CD14-positive monocyte (primary cell): ENCODE data around the gene BRDT. TPM values are rescaled to one million over a fixed set of nuclear protein-coding genes. Genes with fewer than 3 reads are reported as not detected.

Experiments used
- DNase-seq, 3 donors: peaks; one replicate each; pipeline ENCODE4 v3.0.0-alpha.2; 2011 to 2022
- H2AFZ ChIP-seq: 2 replicates; pipeline ENCODE4 v1.6.0; 2012; ENCODE audit warnings: mild to moderate bottlenecking, low read depth, low read length, inconsistent platforms; ENCODE audit not compliant: insufficient read depth, poor library complexity, severe bottlenecking
- H3K27ac ChIP-seq, 2 donors: 1 replicate in 1 of 2; 2 replicates in 1 of 2; pipeline ENCODE4 v1.5.1; 2012 to 2013; ENCODE audit warnings: low read length in 2 of 2, control low read depth in 1 of 2, inconsistent platforms in 1 of 2, low read depth in 1 of 2, mild to moderate bottlenecking in 1 of 2
- H3K27me3 ChIP-seq, 2 donors: one replicate each; pipeline versions ENCODE4 v1.6.0 to v1.6.1; 2011 to 2013; ENCODE audit warnings: low read length in 2 of 2; ENCODE audit not compliant: control insufficient read depth in 2 of 2, insufficient read depth in 2 of 2
- H3K36me3 ChIP-seq, 2 donors: replicated peaks in 1 of 2; 1 replicate in 1 of 2; 2 replicates in 1 of 2; pipeline versions ENCODE4 v1.5.1 to v1.6.1; 2012 to 2013; ENCODE audit warnings: low read length in 2 of 2, control low read depth in 1 of 2, inconsistent platforms in 1 of 2, mild to moderate bottlenecking in 1 of 2; ENCODE audit not compliant: insufficient read depth in 2 of 2, control insufficient read depth in 1 of 2
- H3K4me1 ChIP-seq, 2 donors: 1 replicate in 1 of 2; 2 replicates in 1 of 2; pipeline versions ENCODE4 v1.5.1 to v1.6.1; 2012 to 2013; ENCODE audit warnings: low read length in 2 of 2, control low read depth in 1 of 2, inconsistent platforms in 1 of 2, mild to moderate bottlenecking in 1 of 2, moderate library complexity in 1 of 2; ENCODE audit not compliant: insufficient read depth in 2 of 2, control insufficient read depth in 1 of 2
- H3K4me2 ChIP-seq: replicated peaks from 2 replicates; pipeline ENCODE3; 2012; ENCODE audit warnings: low read length, moderate library complexity, mild to moderate bottlenecking; ENCODE audit not compliant: poor library complexity, severe bottlenecking; ENCODE audit errors: extremely low read depth
- H3K4me3 ChIP-seq, 3 experiments: fragments of 200-600 bp in 1 of 3; sonication (generic) in 1 of 3; replicated peaks in 1 of 3; 1 replicate in 2 of 3; 2 replicates in 1 of 3; pipeline ENCODE4 v1.5.1; 2011 to 2013; ENCODE audit warnings: low read length in 3 of 3, mild to moderate bottlenecking in 3 of 3, control low read depth in 2 of 3, low read depth in 2 of 3, inconsistent platforms in 1 of 3, moderate library complexity in 1 of 3
- H3K79me2 ChIP-seq: 2 replicates; pipeline ENCODE4 v1.6.0; 2012; ENCODE audit warnings: mild to moderate bottlenecking, control low read depth, inconsistent platforms, low read length, moderate library complexity; ENCODE audit not compliant: insufficient read depth
- H3K9ac ChIP-seq: 2 replicates; pipeline ENCODE4 v1.6.0; 2017; ENCODE audit warnings: low read length, mild to moderate bottlenecking; ENCODE audit not compliant: insufficient read depth, poor library complexity, severe bottlenecking
- H3K9me3 ChIP-seq, 2 donors: replicated peaks in 1 of 2; 1 replicate in 1 of 2; 2 replicates in 1 of 2; pipeline versions ENCODE4 v1.5.1 to v1.6.1; 2012 to 2013; ENCODE audit warnings: low read length in 2 of 2, control low read depth in 1 of 2; ENCODE audit not compliant: control insufficient read depth in 1 of 2, insufficient read depth in 1 of 2
- H4K20me1 ChIP-seq: 2 replicates; pipeline ENCODE4 v1.6.0; 2012; ENCODE audit warnings: mild to moderate bottlenecking, low read length, control low read depth, moderate library complexity; ENCODE audit not compliant: insufficient read depth
- H3K27ac Mint-ChIP-seq, 7 donors: one replicate each; pipeline ENCODE4 v1.8.0; 2020; ENCODE audit warnings: mild to moderate bottlenecking in 7 of 7, mixed read lengths in 7 of 7, moderate library complexity in 6 of 7, inconsistent platforms in 2 of 7
- H3K27me3 Mint-ChIP-seq, 3 donors: one replicate each; pipeline ENCODE4 v1.8.0; 2021 to 2022; ENCODE audit warnings: low read depth in 3 of 3, mild to moderate bottlenecking in 3 of 3, mixed read lengths in 3 of 3, moderate library complexity in 3 of 3, inconsistent platforms in 1 of 3
- H3K36me3 Mint-ChIP-seq, 2 donors: one replicate each; pipeline ENCODE4 v1.8.0; 2020; ENCODE audit warnings: mixed read lengths in 2 of 2, inconsistent platforms in 1 of 2, mild to moderate bottlenecking in 1 of 2
- H3K4me1 Mint-ChIP-seq: one replicate; pipeline ENCODE4 v1.8.0; 2020; ENCODE audit warnings: mild to moderate bottlenecking, mixed read lengths
- H3K4me3 Mint-ChIP-seq, 2 donors: one replicate each; pipeline ENCODE4 v1.8.0; 2020; ENCODE audit warnings: mild to moderate bottlenecking in 2 of 2, mixed read lengths in 2 of 2, moderate library complexity in 1 of 2
- H3K9me3 Mint-ChIP-seq, 7 donors: one replicate each; pipeline ENCODE4 v1.8.0; 2020 to 2022; ENCODE audit warnings: mixed read lengths in 7 of 7, mild to moderate bottlenecking in 6 of 7, moderate library complexity in 6 of 7, inconsistent platforms in 2 of 7
- WGBS: methylation state at CpG from one replicate; pipeline ENCODE4 v1.1.5; 2013; ENCODE audit warnings: missing lambda C conversion rate; ENCODE audit not compliant: insufficient coverage; 5-methylcytosine and 5-hydroxymethylcytosine counted together
- intact Hi-C, 2 donors: fragments of 100-400 bp; cut with micrococcal nuclease; formaldehyde crosslinking; loops; one replicate each; pipeline versions ENCODE4 v1.15.0 to v1.15.1; 2023
- polyA plus RNA-seq, 3 donors: library from polyadenylated mRNA; depleted of rRNA in 1 of 3; unstranded in 2 of 3; stranded (reverse) in 1 of 3; fragments of 300-500 nt in 2 of 3; fragments of >200 nt in 1 of 3; fragmentation: Illumina TruSeq in 2 of 3; gene quantifications; 1 replicate in 2 of 3; 2 replicates in 1 of 3; pipeline ENCODE4 v1.2.3, GENCODE V29; 2012 to 2021
- TF ChIP-seq, protein P1 (sequence below): fragments of 200-600 bp; IDR thresholded peaks from one replicate; pipeline ENCODE4 v1.8.0; 2022; ENCODE audit warnings: antibody characterized with exemption, mild to moderate bottlenecking

BRDT gene
- polyA plus RNA-seq, 3 donors: not detected

DNA sequence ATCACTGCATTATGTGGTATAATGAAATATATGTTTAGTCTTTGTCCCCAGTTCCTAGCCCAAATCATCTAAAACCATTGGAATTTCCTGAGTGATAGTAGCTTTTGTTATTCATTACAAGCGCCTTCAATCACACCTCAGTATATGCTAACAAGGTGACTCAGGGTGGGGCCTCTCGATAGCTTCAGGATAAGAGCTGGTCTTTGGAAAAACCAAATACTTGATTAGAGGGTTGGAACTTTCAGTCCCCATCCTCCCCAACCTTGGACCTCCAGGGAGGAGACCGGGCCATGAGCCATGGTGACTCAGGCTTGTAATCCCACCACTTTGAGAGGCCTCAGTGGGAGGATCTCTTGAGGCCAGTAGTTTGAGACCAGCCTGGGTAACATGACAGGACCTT lies 5.1 kb upstream of the BRDT start:
- Mint-ChIP-seq H3K4me1 (peaks cover 8% of the 10 kb centered on the region), H3K27me3 (no peaks in the 10 kb centered on the region), H3K27ac (no peak overlapping the region), H3K9me3 (peaks cover 0 to 20% (median 13%) of the 10 kb centered on the region in 7 donors), H3K4me3 (no peak overlapping the region), H3K36me3 (no peaks in the 10 kb centered on the region)
- H3K4me2 ChIP-seq: no peak overlapping the region
- no peak overlapping the region for H3K4me3 ChIP-seq
- no peaks in the 10 kb centered on the region for H3K79me2 ChIP-seq
- H3K27ac ChIP-seq: no peak overlapping the region
- H3K9ac ChIP-seq: no peak overlapping the region
- intact Hi-C loops: no loop called here
- H3K9me3 ChIP-seq: peaks cover 0 to 7% of the 10 kb centered on the region in 2 donors
- H4K20me1 ChIP-seq: no peaks in the 10 kb centered on the region
- WGBS: no CpG with 5 or more reads among the region's 3 CpGs
- H3K4me1 ChIP-seq: no peaks in the 10 kb centered on the region
- no peak overlapping the region for H2AFZ ChIP-seq
- H3K36me3 ChIP-seq: no peaks in the 10 kb centered on the region
- no peaks in the 10 kb centered on the region for H3K27me3 ChIP-seq
- TF ChIP-seq, protein P1, sequence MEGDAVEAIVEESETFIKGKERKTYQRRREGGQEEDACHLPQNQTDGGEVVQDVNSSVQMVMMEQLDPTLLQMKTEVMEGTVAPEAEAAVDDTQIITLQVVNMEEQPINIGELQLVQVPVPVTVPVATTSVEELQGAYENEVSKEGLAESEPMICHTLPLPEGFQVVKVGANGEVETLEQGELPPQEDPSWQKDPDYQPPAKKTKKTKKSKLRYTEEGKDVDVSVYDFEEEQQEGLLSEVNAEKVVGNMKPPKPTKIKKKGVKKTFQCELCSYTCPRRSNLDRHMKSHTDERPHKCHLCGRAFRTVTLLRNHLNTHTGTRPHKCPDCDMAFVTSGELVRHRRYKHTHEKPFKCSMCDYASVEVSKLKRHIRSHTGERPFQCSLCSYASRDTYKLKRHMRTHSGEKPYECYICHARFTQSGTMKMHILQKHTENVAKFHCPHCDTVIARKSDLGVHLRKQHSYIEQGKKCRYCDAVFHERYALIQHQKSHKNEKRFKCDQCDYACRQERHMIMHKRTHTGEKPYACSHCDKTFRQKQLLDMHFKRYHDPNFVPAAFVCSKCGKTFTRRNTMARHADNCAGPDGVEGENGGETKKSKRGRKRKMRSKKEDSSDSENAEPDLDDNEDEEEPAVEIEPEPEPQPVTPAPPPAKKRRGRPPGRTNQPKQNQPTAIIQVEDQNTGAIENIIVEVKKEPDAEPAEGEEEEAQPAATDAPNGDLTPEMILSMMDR: no peak
- no peak for DNase-seq

DNA sequence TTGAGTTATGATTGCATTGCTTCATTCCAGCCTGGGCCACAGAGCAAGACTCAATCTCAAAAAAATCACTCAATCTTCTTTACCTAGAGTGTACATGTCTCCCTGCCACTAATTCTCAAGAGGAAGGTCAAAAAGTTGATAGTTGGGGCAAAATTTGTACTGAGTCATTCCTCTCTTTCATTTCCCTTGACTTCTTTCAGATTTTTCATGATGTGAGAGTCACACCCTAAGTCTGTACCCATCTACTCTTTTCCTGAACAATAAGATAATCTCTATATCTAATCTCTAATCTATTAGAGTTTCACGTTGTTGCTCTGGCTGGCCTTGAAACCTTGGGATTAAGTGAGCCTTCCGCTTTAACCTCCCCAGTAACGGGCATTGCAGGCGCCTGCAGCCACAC lies 1.1 kb upstream of the BRDT start:
- Histone ChIP-seq H4K20me1 (no peaks in the 10 kb centered on the region), H3K79me2 (no peaks in the 10 kb centered on the region), H3K4me1 (no peaks in the 10 kb centered on the region), H3K27me3 (no peaks in the 10 kb centered on the region), H2AFZ (no peak overlapping the region), H3K4me3 (no peak overlapping the region), H3K9ac (no peak overlapping the region), H3K36me3 (no peaks in the 10 kb centered on the region), H3K27ac (no peak overlapping the region), H3K4me2 (no peak overlapping the region), H3K9me3 (peaks cover 0 to 9% of the 10 kb centered on the region in 2 donors)
- intact Hi-C loops: no loop called here
- peaks cover 8% of the 10 kb centered on the region for H3K4me1 Mint-ChIP-seq
- 17% methylated on average over 1 of the region's 4 CpGs for WGBS
- H3K27ac Mint-ChIP-seq: no peak overlapping the region
- TF ChIP-seq, protein P1: no peak
- H3K9me3 Mint-ChIP-seq: peaks cover 0 to 7% (median 3%) of the 10 kb centered on the region in 7 donors
- H3K36me3 Mint-ChIP-seq: no peaks in the 10 kb centered on the region
- DNase-seq: no peak
- H3K4me3 Mint-ChIP-seq: no peak overlapping the region
- no peaks in the 10 kb centered on the region for H3K27me3 Mint-ChIP-seq
